HG03558 (cell line): Measurements from ENCODE around the gene PSIP1.

Source experiments
- ATAC-seq: cut with Tn5 transposase; IDR thresholded peaks from one replicate; pipeline ENCODE4 v1.9.1; 2021; ENCODE audit warnings: moderate number of reproducible peaks; ENCODE audit not compliant: unreplicated experiment; ENCODE audit errors: extremely low read depth

The PSIP1 gene

GRCh38 chr9:15509931-15510788, 610 bp downstream of the PSIP1 start:
- ATAC-seq: peak; percentile 13

DNA sequence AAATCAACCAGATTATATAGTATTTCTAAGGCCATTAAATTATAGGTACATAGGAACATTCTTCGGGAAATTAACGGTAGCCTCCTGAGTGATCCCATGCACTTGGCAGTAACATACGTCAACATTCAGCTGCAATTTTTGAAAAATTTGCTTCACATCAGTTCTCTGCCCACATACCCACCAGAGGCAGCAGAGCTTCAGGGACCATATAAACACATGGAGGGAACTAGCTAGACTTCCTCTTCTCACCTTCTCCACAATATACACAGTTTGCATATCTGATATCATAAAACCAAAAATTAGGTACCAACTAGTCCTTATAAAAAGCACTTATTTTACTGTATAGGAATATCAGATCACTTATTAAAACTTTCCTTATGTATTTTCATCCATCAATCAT, 4.8 kb downstream of the PSIP1 start:
- no peak for ATAC-seq

DNA sequence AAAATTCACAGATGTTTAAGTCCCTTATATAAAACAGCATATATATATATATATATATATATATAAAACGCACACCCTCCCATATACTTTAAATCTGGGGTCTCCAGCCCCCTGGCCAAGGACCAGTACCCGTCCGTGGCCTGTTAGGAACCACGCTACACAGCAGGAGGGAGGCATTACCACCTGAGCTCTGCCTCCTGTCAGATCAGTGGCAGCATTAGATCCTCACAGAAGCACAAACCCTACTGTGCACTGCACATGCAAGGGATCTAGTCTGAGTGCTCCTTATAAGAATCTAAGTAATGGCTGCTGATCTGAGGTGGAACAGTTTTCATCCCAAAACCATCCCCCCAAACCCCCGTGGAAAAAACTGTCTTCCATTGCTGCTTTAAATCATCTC, 9.0 kb downstream of the PSIP1 start:
- ATAC-seq: no peak

- no peak for ATAC-seq
Measured at GRCh38 chr9:15501179-15501578, 9.6 kb downstream of the PSIP1 start.

DNA sequence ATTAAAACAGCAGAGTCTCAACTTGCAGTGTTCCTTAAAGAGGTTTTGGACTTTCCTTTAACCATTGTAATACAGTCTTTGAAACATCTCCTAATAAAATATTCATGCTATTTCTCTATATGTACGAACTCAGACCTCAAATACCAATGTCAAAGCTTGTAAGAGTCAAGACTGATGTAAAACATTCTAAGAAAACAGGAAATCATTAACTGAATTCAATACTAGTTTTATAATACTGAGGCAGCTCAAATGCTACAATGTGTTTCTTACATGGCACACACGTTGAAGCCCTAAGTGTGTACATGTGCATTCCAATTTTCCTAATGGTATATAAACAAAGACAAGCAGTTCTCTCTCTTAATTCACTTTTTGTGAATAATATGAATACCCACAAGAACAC, 11.6 kb downstream of the PSIP1 start:
- ATAC-seq: no peak

GRCh38 chr9:15498246-15498995, 12.3 kb downstream of the PSIP1 start:
- no peak for ATAC-seq

DNA sequence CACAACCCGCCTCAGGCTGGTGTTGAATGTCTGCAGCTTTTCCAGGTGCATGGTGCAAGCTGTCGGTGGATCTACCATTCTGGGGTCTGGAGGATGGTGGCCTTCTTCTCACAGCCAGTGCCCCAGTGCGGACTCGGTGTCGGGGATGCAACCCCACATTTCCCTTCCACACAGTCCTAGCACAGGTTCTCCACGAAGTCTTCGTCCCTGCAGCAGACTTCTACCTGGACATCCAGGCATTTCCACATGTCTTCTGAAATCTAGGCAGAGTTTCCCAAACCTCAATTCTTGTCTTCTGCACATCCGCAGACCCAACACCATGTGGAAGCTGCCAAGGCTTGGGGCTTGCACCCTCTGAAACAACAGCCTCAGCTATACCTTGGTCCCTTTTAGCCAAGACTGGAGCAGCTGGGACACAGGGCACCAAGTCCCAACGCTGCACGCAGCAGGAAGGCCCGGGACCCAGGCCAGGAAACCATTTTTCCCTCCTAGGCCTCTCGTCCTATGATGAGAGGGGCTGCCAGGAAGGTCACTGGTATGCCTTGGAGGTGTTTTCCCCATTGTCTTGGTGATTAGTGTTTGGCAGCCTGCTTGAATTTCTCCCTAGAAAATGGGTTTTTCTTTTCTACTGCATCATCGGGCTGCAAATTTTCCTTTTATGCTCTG, 18.2 kb downstream of the PSIP1 start:
- ATAC-seq: no peak

DNA sequence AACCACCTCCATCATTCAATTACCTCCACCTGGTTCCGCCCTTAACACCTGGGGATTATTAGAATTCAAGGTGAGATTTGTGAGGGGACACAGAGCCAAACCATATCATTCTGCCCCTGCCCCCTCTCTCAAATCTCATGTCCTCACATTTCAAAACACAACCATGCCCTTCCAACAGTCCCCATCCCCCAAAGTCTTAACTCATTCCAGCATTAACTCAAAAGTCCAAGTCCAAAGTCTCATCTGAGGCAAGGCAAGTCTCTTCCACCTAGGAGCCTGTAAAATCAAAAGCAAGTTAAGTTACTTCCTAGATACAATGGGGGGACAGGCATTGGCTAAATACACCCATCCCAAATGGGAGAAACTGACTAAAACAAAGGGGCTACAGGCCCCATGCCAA, 18.8 kb downstream of the PSIP1 start:
- no peak for ATAC-seq

- no peak for ATAC-seq
Measured at GRCh38 chr9:15485836-15486666, 24.7 kb downstream of the PSIP1 start.

DNA sequence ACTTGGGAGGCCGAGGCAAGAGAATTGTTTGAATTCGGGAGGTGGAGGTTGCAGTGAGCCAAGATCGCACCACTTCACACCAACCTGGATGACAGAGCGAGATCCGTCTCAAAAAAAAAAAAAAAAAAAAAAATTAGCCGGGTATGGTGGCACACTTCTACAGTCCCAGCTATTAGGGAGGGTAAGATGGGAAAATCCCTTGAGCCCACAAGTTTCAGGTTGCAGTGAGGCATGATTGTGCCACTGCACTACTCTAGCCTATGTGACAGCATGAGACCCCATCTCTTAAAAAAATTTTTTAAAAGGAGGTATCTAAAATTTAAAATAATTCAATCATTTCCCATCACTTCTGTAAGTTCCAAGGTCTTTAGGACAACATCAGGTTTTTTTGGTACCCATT, 26.0 kb downstream of the PSIP1 start:
- ATAC-seq: no peak

GRCh38 chr9:15482146-15482545, 28.6 kb downstream of the PSIP1 start:
- ATAC-seq: no peak

- no peak for ATAC-seq
Measured at GRCh38 chr9:15480028-15480427, 30.7 kb downstream of the PSIP1 start.

GRCh38 chr9:15475923-15476536, 34.7 kb downstream of the PSIP1 start:
- ATAC-seq: no peak

DNA sequence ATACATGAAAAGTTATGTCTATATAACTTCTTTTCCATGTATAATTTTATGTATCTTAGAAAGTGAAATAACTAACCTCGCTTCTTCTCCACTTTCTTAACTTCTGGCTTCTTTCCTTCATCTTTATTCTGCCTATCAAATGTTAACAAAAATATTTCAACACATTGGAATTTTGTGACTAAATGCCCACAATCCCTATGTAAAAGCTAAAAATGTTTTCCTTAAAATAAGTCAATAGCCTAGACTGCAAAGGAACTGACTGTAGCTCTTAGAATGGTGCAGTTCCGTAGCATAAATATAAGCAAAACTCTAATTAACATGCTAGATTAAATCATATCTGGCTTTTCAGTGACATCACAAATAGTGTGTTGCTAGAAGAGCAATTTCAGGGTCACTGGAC, 40.9 kb downstream of the PSIP1 start:
- ATAC-seq: no peak

GRCh38 chr9:15469406-15469805, 41.4 kb downstream of the PSIP1 start:
- no peak for ATAC-seq

- ATAC-seq: no peak
Measured at GRCh38 chr9:15468145-15468544, 42.6 kb downstream of the PSIP1 start.

DNA sequence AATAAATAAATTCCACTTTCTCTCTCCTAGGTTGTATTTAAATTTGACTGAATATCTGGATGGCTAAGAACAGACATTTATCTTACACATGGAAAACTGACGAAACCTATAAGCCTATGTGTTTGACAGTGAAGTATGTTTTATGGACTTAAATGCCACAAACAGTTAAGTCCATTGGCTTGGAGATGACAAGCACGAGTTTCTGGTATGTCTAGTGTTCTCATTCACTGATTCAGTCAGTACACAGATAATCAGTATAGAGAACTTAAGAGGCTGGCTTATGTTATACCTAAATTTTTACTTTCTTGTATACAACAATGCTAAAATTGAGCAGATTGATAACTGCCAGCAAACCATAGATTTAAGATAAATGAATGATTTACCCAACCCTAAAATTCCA, 49.2 kb downstream of the PSIP1 start:
- no peak for ATAC-seq

DNA sequence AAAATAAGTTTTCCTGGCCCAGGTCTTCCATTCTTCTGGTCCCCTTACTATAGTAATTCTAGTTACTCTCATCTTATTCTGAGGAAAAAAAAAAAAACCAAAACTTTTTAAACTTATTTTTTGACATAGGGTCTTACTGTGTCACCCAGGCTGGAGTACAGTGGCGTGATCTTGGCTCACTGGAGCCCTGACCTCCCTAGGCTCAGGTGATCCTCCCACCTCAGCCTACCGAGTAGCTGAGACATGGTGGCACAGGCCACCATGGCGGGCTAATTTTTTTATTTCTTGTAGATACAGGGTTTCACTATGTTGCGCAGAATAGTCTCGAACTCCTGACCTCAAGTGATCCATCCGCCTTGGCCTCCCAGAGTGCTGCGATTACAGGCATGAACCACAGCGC, 49.7 kb downstream of the PSIP1 start:
- ATAC-seq: no peak

DNA sequence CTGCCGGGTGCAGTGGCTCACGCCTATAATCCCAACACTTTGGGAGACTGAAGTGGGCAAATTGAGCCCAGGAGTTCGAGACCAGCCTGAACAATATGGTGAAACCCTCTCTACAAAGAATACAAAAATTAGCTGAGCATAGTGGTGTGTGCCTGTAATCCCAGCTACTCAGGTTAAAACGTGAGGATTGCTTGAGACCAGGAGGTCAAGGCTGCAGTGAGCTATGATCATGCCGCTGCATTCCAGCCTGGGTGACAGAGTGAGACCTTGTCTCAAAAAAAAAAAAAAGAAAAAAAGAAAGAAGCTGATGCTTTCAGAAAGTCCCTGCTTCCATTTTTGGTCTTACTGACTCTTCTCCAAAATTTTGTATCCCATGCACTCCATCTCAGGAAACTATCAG, 56.8 kb downstream of the PSIP1 start:
- no peak for ATAC-seq

GRCh38 chr9:15444141-15444540, 66.6 kb downstream of the PSIP1 start:
- no peak for ATAC-seq
